Measurements from ENCODE around the gene HMCN1. TPM values are rescaled to one million over a fixed set of nuclear protein-coding genes. Genes with fewer than 3 reads are reported as not detected.
A peak's percentile ranks its signal among the peaks of the same experiment; 100 is the strongest.

The HMCN1 gene
- total RNA-seq, 4 donors from 2014 or later, result 53.0 to 87.9 (median 76.8) TPM

DNA sequence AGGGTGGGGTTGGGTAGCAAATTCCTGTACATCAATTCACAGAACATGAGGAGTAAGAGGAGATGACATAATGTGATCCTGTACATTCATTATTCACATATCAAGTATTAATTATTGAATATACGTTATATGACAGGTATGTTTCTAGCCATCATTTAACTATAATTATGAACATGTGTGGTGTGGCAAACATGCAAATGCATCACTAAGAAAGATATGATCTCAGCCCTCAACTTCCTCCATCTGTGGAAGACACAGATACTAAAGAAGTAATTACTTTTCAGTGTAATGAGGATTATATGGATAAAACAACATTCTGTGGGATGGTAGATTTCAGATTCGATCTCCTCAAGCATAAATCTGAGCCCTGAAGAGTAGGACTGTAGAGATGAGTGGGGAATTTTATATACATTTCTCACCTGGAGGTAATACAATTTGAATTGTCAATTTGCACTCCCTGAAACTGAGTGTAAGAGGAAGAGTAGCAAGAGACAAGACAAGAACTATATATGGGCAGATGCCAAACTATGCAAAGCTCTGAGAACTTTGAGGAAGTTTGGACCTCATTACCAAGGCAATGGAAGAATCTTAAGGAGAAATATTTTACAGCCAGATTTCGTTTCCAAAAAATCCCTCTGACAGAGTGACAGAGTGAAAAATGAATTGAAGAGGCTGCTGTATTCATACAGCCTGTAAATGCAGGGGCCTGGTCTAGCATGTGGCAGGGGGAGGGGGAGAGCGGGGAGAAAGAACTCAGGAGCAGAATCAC lies 365.3 kb downstream of the HMCN1 start:
- H3K27ac ChIP-seq (replicated peaks in 1 of 4), result peak overlapping the region in 1 of 4 donors; percentile 11
- intact Hi-C loops (cut with DNase I), result no loop called here
- 72% methylated on average over 4 of the region's 4 CpGs for WGBS
- H3K4me1 ChIP-seq, result peaks cover 8 to 25% (median 17%) of the 10 kb centered on the region in 4 donors
- no peak overlapping the region for H3K4me3 ChIP-seq
- no peaks in the 10 kb centered on the region for H3K27me3 ChIP-seq
- TF ChIP-seq POLR2AphosphoS5 (IDR thresholded peaks at IDR 0.05) (no peak), POLR2A (IDR thresholded peaks at IDR 0.05; ENCODE audit: low read depth) (no peak), EP300 (IDR thresholded peaks at IDR 0.05) (no peak)
- TF ChIP-seq, protein P1, sequence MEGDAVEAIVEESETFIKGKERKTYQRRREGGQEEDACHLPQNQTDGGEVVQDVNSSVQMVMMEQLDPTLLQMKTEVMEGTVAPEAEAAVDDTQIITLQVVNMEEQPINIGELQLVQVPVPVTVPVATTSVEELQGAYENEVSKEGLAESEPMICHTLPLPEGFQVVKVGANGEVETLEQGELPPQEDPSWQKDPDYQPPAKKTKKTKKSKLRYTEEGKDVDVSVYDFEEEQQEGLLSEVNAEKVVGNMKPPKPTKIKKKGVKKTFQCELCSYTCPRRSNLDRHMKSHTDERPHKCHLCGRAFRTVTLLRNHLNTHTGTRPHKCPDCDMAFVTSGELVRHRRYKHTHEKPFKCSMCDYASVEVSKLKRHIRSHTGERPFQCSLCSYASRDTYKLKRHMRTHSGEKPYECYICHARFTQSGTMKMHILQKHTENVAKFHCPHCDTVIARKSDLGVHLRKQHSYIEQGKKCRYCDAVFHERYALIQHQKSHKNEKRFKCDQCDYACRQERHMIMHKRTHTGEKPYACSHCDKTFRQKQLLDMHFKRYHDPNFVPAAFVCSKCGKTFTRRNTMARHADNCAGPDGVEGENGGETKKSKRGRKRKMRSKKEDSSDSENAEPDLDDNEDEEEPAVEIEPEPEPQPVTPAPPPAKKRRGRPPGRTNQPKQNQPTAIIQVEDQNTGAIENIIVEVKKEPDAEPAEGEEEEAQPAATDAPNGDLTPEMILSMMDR (IDR thresholded peaks at IDR 0.05), result no peak
- H3K36me3 ChIP-seq, result peaks cover 0 to 5% (median 0%) of the 10 kb centered on the region in 4 donors
- DNase-seq (ENCODE audit: extremely low spot score), result no peak
- H3K9me3 ChIP-seq, result no peaks in the 10 kb centered on the region

- DNase-seq (ENCODE audit: extremely low spot score), result no peak
- intact Hi-C loops (cut with DNase I), result loop anchor here (2.0 kb wide), 1 partner anchor 19 kb away; no protein-coding TSS in a partner anchor
- no peak for TF ChIP-seq EP300 (IDR thresholded peaks at IDR 0.05)
- TF ChIP-seq, protein P1 (IDR thresholded peaks at IDR 0.05), result no peak
- no peak for TF ChIP-seq POLR2AphosphoS5 (IDR thresholded peaks at IDR 0.05)
- no peak for TF ChIP-seq POLR2A (IDR thresholded peaks at IDR 0.05; ENCODE audit: low read depth)
- Histone ChIP-seq H3K4me1 (peaks cover 8 to 25% (median 17%) of the 10 kb centered on the region in 4 donors), H3K4me3 (no peak overlapping the region), H3K9me3 (no peaks in the 10 kb centered on the region), H3K27me3 (no peaks in the 10 kb centered on the region), H3K36me3 (peaks cover 0 to 4% (median under 1%) of the 10 kb centered on the region in 4 donors), H3K27ac (replicated peaks in 1 of 4) (peak overlapping the region; percentile 42 to 69 (median 60))
- 67% methylated on average over 1 of the region's 1 CpG for WGBS
Observed at GRCh38 chr1:186102107-186102506, 367.9 kb downstream of the HMCN1 start.

- Histone ChIP-seq H3K36me3 (peaks cover 0 to 9% (median 2%) of the 10 kb centered on the region in 4 donors), H3K9me3 (no peaks in the 10 kb centered on the region), H3K27ac (replicated peaks in 1 of 4) (peak overlapping the region; percentile 42 to 69 (median 60)), H3K27me3 (no peaks in the 10 kb centered on the region), H3K4me3 (no peak overlapping the region), H3K4me1 (peaks cover 8 to 25% (median 17%) of the 10 kb centered on the region in 4 donors)
- WGBS, result 12% methylated on average over 3 of the region's 3 CpGs
- intact Hi-C loops (cut with DNase I), result loop anchor here (2.0 kb wide), 1 partner anchor 20 kb away; no protein-coding TSS in a partner anchor
- TF ChIP-seq EP300 (IDR thresholded peaks at IDR 0.05) (no peak), POLR2AphosphoS5 (IDR thresholded peaks at IDR 0.05) (peak in 1 of 2 donors; percentile 36)
- no peak for DNase-seq (ENCODE audit: extremely low spot score)
Observed at GRCh38 chr1:186102547-186103148, 368.5 kb downstream of the HMCN1 start.

- intact Hi-C loops (cut with DNase I), result no loop called here
Observed at GRCh38 chr1:186104459-186104858, 370.3 kb downstream of the HMCN1 start.

More at GRCh38 chr1:186104459-186104858, 370.3 kb downstream of the HMCN1 start:
- Histone ChIP-seq H3K4me3 (no peak overlapping the region), H3K9me3 (no peaks in the 10 kb centered on the region), H3K27me3 (no peaks in the 10 kb centered on the region), H3K27ac (replicated peaks in 1 of 4) (no peak overlapping the region), H3K4me1 (peaks cover 8 to 25% (median 17%) of the 10 kb centered on the region in 4 donors), H3K36me3 (peaks cover 0 to 20% (median 7%) of the 10 kb centered on the region in 4 donors)
- no peak for DNase-seq (ENCODE audit: extremely low spot score)
- TF ChIP-seq POLR2A (IDR thresholded peaks at IDR 0.05; ENCODE audit: low read depth), result no peak
- no peak for TF ChIP-seq POLR2AphosphoS5 (IDR thresholded peaks at IDR 0.05)
- TF ChIP-seq, protein P1 (IDR thresholded peaks at IDR 0.05), result no peak
- TF ChIP-seq EP300 (IDR thresholded peaks at IDR 0.05), result no peak
- WGBS, result 95% methylated on average over 1 of the region's 1 CpG

All from esophagus muscularis mucosa (tissue), 4 donors.